Psoas muscle (tissue), 8 donors: Measurements from ENCODE around the gene TMEM231. TPM values are rescaled to one million over a fixed set of nuclear protein-coding genes. Genes with fewer than 3 reads are reported as not detected.

Experiments used
- ATAC-seq, 4 donors: fragments of 200-7000 bp; cut with Tn5 transposase; one replicate each; pipeline ENCODE4 v1.9.1; 2020; ENCODE audit warnings: moderate library complexity in 3 of 4, mild to moderate bottlenecking in 2 of 4
- DNase-seq, 2 donors: peaks; one replicate each; pipeline ENCODE4 v3.0.0-alpha.2; 2020
- H3K27ac ChIP-seq: fragments of 200-600 bp; one replicate; pipeline ENCODE4 v1.8.0; 2022
- H3K27me3 ChIP-seq, 3 donors: fragments of 200-600 bp in 1 of 3; one replicate each; pipeline versions ENCODE4 v1.6.1 to v1.8.0; 2013 to 2022; ENCODE audit warnings: low read length in 2 of 3, mild to moderate bottlenecking in 2 of 3, moderate library complexity in 1 of 3; ENCODE audit not compliant: insufficient read depth in 3 of 3
- H3K36me3 ChIP-seq, 2 donors: fragments of 200-600 bp in 1 of 2; one replicate each; pipeline versions ENCODE4 v1.6.1 to v1.8.0; 2013 to 2022; ENCODE audit warnings: low read depth in 1 of 2, mild to moderate bottlenecking in 1 of 2, moderate library complexity in 1 of 2; ENCODE audit not compliant: insufficient read depth in 1 of 2
- H3K4me1 ChIP-seq: fragments of 200-600 bp; one replicate; pipeline ENCODE4 v1.8.0; 2022
- H3K4me3 ChIP-seq: fragments of 200-600 bp; one replicate; pipeline ENCODE4 v1.8.0; 2022; ENCODE audit warnings: mild to moderate bottlenecking
- H3K9me3 ChIP-seq: fragments of 200-600 bp; one replicate; pipeline ENCODE4 v1.8.0; 2022
- WGBS, 3 donors: extraction: QIAGEN DNeasy Blood & Tissue Kit; methylation state at CpG; one replicate each; pipeline versions ENCODE4 v1.1.6 to v1.1.7; 2013; 5-methylcytosine and 5-hydroxymethylcytosine counted together
- intact Hi-C, 2 donors: fragments of 100-400 bp; cut with DNase I; formaldehyde crosslinking; loops; one replicate each; pipeline versions ENCODE4 v1.11.0 to v1.14.2; 2022
- polyA plus RNA-seq, 3 donors: library from polyadenylated mRNA; stranded (reverse); fragments of 200-250 nt; gene quantifications; one replicate each; pipeline ENCODE4 v1.2.3, GENCODE V29; 2013
- total RNA-seq, 4 donors: library from RNA; stranded (reverse); fragmentation: NEBNext Ultra II Directional in 2 of 4; extraction: Animal tissue kit (Norgen Biotek cat#: 25700) in 2 of 4; gene quantifications; one replicate each; pipeline versions ENCODE4 v1.2.1 to v1.2.4, GENCODE V29; 2021 to 2023
- TF ChIP-seq, protein P1 (sequence below): fragments of 200-600 bp; IDR thresholded peaks from one replicate; pipeline ENCODE4 v1.8.0; 2022; ENCODE audit warnings: antibody characterized with exemption
- donor health status: healthy with polysubstance abuse.
- donor health status: DM: no; HTN: no; CAD: no; lungs with moderate emphysema.
- donor health status: Bipolar disorder and iron deficiency.
- donor health status: healthy.
- donor health status: DM: yes; HTN: yes; CAD: no.
- donor health status: DM: no; HTN: no; CAD: no.
- donor health status: DM: no; HTN: no; CAD: no.
- donor health status: DM: yes; HTN: yes; CAD: no.

The TMEM231 gene
- total and polyA plus RNA-seq, 7 donors = 1.8 to 4.2 (median 2.4) TPM

DNA sequence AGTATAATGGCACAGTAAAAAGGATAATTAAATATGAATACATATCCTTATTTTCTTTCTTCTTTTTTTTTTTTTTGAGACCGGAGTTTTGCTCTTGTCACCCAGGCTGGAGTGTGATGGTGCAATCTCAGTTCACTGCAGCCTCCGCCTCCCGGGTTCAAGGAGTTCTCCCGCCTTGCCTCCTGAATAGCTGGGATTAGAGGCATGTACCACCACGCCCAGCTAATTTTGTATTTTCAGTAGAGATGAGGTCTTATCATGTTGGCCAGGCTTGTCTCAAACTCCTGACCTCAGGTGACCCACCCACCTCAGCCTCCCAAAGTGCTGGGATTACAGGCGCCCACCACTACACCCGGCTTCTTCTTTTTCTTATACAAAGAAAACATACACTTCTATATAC is 22.2 kb upstream of the TMEM231 start:
- H3K27me3 ChIP-seq = no peaks in the 10 kb centered on the region
- intact Hi-C loops = no loop called here
- no peak overlapping the region for H3K27ac ChIP-seq
- H3K4me3 ChIP-seq = no peak overlapping the region
- DNase-seq = no peak
- 90 to 94% (median 93%) methylated on average over 7 of the region's 7 CpGs for WGBS, 3 donors
- H3K36me3 ChIP-seq = peaks cover 13 to 82% of the 10 kb centered on the region in 2 donors
- H3K9me3 ChIP-seq = no peaks in the 10 kb centered on the region
- no peaks in the 10 kb centered on the region for H3K4me1 ChIP-seq
- no peak for ATAC-seq
- TF ChIP-seq, protein P1, sequence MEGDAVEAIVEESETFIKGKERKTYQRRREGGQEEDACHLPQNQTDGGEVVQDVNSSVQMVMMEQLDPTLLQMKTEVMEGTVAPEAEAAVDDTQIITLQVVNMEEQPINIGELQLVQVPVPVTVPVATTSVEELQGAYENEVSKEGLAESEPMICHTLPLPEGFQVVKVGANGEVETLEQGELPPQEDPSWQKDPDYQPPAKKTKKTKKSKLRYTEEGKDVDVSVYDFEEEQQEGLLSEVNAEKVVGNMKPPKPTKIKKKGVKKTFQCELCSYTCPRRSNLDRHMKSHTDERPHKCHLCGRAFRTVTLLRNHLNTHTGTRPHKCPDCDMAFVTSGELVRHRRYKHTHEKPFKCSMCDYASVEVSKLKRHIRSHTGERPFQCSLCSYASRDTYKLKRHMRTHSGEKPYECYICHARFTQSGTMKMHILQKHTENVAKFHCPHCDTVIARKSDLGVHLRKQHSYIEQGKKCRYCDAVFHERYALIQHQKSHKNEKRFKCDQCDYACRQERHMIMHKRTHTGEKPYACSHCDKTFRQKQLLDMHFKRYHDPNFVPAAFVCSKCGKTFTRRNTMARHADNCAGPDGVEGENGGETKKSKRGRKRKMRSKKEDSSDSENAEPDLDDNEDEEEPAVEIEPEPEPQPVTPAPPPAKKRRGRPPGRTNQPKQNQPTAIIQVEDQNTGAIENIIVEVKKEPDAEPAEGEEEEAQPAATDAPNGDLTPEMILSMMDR = no peak

DNA sequence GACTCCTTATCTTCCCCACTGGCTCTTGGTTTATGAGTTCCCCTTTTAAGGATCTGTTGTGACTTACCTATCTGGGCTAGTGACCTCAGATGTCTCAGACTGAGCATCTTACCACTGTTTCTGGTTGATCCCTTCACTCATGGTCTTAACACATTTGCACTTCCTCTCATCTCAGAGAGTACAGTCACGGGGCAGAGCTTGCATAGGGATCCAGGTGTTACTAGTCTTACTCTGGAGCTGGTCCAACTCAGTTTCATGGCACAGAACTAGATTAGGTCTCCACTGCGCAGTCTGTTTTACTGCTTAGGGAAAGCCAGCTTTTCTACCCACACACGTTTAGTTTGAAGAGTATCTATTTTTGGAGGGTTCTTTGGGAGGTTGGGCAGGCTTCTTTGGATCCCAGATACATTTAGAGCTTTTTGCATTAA is 20.3 kb upstream of the TMEM231 start:
- 47 to 65% (median 54%) methylated on average over 3 of the region's 3 CpGs for WGBS, 3 donors
- Histone ChIP-seq H3K27ac (no peak overlapping the region), H3K27me3 (no peaks in the 10 kb centered on the region), H3K9me3 (no peaks in the 10 kb centered on the region), H3K36me3 (peaks cover 13 to 97% of the 10 kb centered on the region in 2 donors), H3K4me1 (peaks cover 1% of the 10 kb centered on the region), H3K4me3 (no peak overlapping the region)
- ATAC-seq (no peak), DNase-seq (no peak)
- TF ChIP-seq, protein P1 = no peak
- intact Hi-C loops = no loop called here

GRCh38 chr16:75575958-75576357 is 19.9 kb upstream of the TMEM231 start:
- Histone ChIP-seq H3K36me3 (peaks cover 13 to 98% of the 10 kb centered on the region in 2 donors), H3K27me3 (no peaks in the 10 kb centered on the region), H3K27ac (no peak overlapping the region), H3K4me3 (no peak overlapping the region), H3K9me3 (no peaks in the 10 kb centered on the region), H3K4me1 (peaks cover 6% of the 10 kb centered on the region)
- ATAC-seq = no peak
- intact Hi-C loops = no loop called here
- 63 to 69% (median 64%) methylated on average over 3 of the region's 3 CpGs for WGBS, 3 donors
- DNase-seq = no peak
- TF ChIP-seq, protein P1 = no peak

- DNase-seq (no peak), ATAC-seq (no peak)
- Histone ChIP-seq H3K4me3 (no peak overlapping the region), H3K27me3 (no peaks in the 10 kb centered on the region), H3K36me3 (peaks cover 13 to 100% of the 10 kb centered on the region in 2 donors), H3K27ac (no peak overlapping the region), H3K4me1 (peaks cover 24% of the 10 kb centered on the region), H3K9me3 (no peaks in the 10 kb centered on the region)
- TF ChIP-seq, protein P1 = no peak
- intact Hi-C loops = no loop called here
- WGBS, 3 donors = 85 to 89% (median 88%) methylated on average over 5 of the region's 5 CpGs
Measured at GRCh38 chr16:75573955-75574354, 17.9 kb upstream of the TMEM231 start.

DNA sequence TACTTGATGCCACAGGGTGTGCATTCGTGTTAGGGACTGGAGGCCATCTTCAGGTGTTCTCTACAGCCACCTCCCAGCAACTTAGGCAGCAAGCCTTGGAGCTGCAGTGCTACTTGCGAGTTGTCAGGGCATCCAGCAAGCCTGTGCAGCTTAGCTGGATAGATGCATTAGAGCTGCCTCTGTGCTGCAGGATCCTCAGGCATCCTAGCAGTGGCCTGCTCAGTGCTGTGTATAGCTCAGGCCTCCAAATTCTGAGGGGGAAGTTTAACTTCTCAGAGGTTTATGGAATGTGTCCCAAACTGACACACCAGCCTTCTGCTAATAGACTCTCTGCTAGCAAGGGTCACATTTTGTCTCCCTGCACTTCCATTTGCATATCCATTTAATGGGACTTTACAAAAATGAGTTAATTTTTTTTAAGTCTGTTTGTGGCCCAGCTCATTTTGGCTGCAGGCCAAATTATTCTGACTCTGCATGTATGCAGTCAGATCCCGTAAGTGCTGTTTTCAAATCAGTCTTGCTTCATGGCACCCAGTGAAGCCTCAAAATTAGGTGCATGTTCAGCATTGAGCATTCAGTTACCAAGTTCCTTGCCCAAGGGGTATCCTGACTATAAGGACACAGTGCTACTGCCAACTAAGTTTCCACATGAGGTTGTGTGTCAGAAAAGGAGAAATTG is 17.0 kb upstream of the TMEM231 start:
- Histone ChIP-seq H3K9me3 (no peaks in the 10 kb centered on the region), H3K27ac (no peak overlapping the region), H3K36me3 (peaks cover 14 to 100% of the 10 kb centered on the region in 2 donors), H3K27me3 (no peaks in the 10 kb centered on the region), H3K4me1 (peaks cover 33% of the 10 kb centered on the region), H3K4me3 (no peak overlapping the region)
- intact Hi-C loops = no loop called here
- no peak for DNase-seq
- 68 to 71% (median 68%) methylated on average over 3 of the region's 3 CpGs for WGBS, 3 donors
- no peak for ATAC-seq
- TF ChIP-seq, protein P1 = no peak
